ENCODE measurements around the gene NAALADL2. TPM values are rescaled to one million over a fixed set of nuclear protein-coding genes. Genes with fewer than 3 reads are reported as not detected.
A peak's percentile ranks its signal among the peaks of the same experiment; 100 is the strongest.

Gene NAALADL2
- total and polyA plus RNA-seq, 2 of the 4 experiments (the other 2 are of a cell fraction), result 3.8 to 19.2 TPM

GRCh38 chr3:175311404-175311803 lies 452.3 kb downstream of the NAALADL2 start:
- dilution Hi-C loops (cut with HindIII; ENCODE audit: low sequenced_read_pairs, unreplicated experiment) (no loop called here), intact Hi-C loops (cut with micrococcal nuclease) (no loop called here), in situ Hi-C loops (cut with MboI; ENCODE audit: low sequenced_read_pairs) (no loop called here)
- Histone ChIP-seq H3K14ac (replicated peaks; ENCODE audit: low read depth, low read length) (no peak overlapping the region), H2AK9ac (replicated peaks; ENCODE audit: low read depth, low read length, poor library complexity) (no peak overlapping the region), H4K20me1 (ENCODE audit: insufficient read depth, low read length) (no peaks in the 10 kb centered on the region), H3K23ac (ENCODE audit: low read depth, low read length) (no peak overlapping the region), H3K4ac (ENCODE audit: low read depth, low read length) (no peak overlapping the region), H3K4me1 (ENCODE audit: control insufficient read depth, insufficient read depth, low read length) (no peaks in the 10 kb centered on the region; the same call in 1 of the 2 replicates), H3K9me3 (ENCODE audit: control insufficient read depth, insufficient read depth, low read length) (no peaks in the 10 kb centered on the region), H3K4me3 (ENCODE audit: insufficient read depth, low read depth, low read length) (no peak overlapping the region), H3K27me3 (ENCODE audit: control insufficient read depth, insufficient read depth, low read length) (no peaks in the 10 kb centered on the region), H3K18ac (ENCODE audit: low read depth, low read length) (no peak overlapping the region), H3K36me3 (ENCODE audit: control insufficient read depth, insufficient read depth, low read length) (no peaks in the 10 kb centered on the region), H3K56ac (ENCODE audit: extremely low read depth, insufficient read depth, low read length) (no peak overlapping the region), H3K4me2 (ENCODE audit: low read depth, low read length) (no peak overlapping the region), H4K8ac (ENCODE audit: low read depth in 2 of 2, low read length in 2 of 2) (0 out of 4 replicates have a peak overlapping the region, but pooled peaks of 1 of the 2 experiments have one; percentile 33), H4K91ac (ENCODE audit: insufficient read depth, low read depth, low read length) (no peak overlapping the region), H3K27ac (ENCODE audit: insufficient read depth, low read length) (no peak overlapping the region), H2AFZ (replicated peaks; ENCODE audit: low read length, poor library complexity) (no peak overlapping the region), H2BK15ac (ENCODE audit: low read depth, low read length) (no peak overlapping the region), H3K9me1 (ENCODE audit: insufficient read depth, low read length) (no peaks in the 10 kb centered on the region), H4K5ac (ENCODE audit: low read depth, low read length) (no peak overlapping the region), H2BK20ac (ENCODE audit: low read depth, low read length) (no peak overlapping the region), H2AK5ac (ENCODE audit: low read depth, low read length) (no peak overlapping the region), H2BK5ac (ENCODE audit: low read depth, low read length, poor library complexity, severe bottlenecking) (no peak overlapping the region), H3K9ac (ENCODE audit: low read depth, low read length) (no peak overlapping the region), H3K79me1 (ENCODE audit: low read depth in 1 of 2, low read length in 2 of 2) (no peaks in the 10 kb centered on the region), H2BK120ac (ENCODE audit: low read depth, low read length) (0 out of 2 replicates have a peak overlapping the region, but pooled peaks have one; percentile 8)
- no peak for TF ChIP-seq RCOR1 (IDR thresholded peaks at IDR 0.05; ENCODE audit: insufficient replicate concordance, low read length)
- no peak for TF ChIP-seq POLR2A (IDR thresholded peaks at IDR 0.05; ENCODE audit: low read depth, low read length)
- no peak for TF ChIP-seq NFE2L2 (IDR thresholded peaks at IDR 0.05; ENCODE audit: low read depth, low read length)
- no peak for TF ChIP-seq FOS (IDR thresholded peaks at IDR 0.05; ENCODE audit: low read depth, low read length)
- no peak for TF ChIP-seq BHLHE40 (IDR thresholded peaks at IDR 0.05; ENCODE audit: low read depth, low read length)
- TF ChIP-seq USF2 (IDR thresholded peaks at IDR 0.05; ENCODE audit: low read depth, low read length), result no peak
- TF ChIP-seq RFX5 (IDR thresholded peaks at IDR 0.05; ENCODE audit: low read depth, low read length), result no peak
- no peak for TF ChIP-seq RAD21 (IDR thresholded peaks at IDR 0.05; ENCODE audit: low read length)
- no peak for TF ChIP-seq SMC3 (IDR thresholded peaks at IDR 0.05; ENCODE audit: low read depth, low read length)
- no peak for TF ChIP-seq CHD1 (IDR thresholded peaks at IDR 0.05; ENCODE audit: low read depth, low read length)
- ATAC-seq (ENCODE audit: low read depth) (no peak), DNase-seq (no peak)
- no TSS peak for BruUV-seq (replicated peaks)
- ChIA-PET POLR2A (ENCODE audit: unreplicated experiment) (no interaction called here), CTCF (interaction anchor here (0.6 kb wide), 1 partner anchor 442 kb away, joined by 3 read pairs; no protein-coding TSS in a partner anchor)
- no CpG with 5 or more reads among the region's 1 CpG for whole genome bisulfite sequencing, 2 experiments (ENCODE audit: extremely low coverage in 2 of 2, insufficient read length in 1 of 2)

All from IMR-90 (cell line).